Measurements from ENCODE around the gene MAST4.

Gene MAST4

DNA sequence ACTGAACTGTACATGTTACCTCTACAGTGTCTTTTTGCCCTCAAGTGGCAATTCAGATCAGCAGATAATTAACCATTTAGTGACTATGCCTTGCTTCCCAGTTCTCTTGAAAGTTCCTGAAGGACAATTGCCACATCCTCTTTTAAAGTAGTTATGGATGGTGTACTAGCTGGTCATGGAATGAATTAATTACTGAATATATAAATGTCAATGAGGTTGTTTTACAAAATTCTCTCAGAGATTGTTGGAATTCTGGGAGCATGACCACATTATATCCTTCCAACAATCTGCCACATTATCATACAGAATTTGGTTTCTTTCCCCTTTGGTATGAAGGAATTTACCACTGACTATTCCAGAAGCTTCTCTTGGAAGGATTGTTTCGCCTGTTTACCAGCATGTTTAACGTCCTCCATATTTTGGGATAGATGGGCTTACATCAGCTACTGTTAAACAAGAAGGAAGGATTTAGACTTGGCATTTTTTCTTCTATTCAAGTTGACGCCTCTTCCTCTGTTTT, 424.0 kb downstream of the MAST4 start:
- no peak for DNase-seq (ENCODE audit: low read depth)

DNA sequence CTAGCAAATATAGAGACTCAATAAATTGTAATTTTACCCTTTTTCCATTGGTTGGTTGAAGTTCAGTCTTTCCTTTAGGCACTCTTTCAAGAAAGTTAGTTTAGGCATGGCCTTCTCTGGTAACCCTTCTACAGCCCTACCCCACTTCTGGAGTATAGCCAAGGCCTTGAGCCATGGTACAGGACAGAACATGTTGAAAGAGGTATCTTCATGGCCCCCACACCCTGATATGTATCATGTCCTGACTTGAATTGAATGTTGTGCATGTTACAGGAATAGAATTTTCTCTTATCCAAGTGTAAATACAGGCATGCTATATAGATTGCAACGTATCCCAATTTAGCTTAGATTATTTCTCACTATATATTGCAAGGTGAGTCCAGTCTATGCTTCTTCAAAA, 424.8 kb downstream of the MAST4 start:
- no peak for DNase-seq (ENCODE audit: low read depth)

DNA sequence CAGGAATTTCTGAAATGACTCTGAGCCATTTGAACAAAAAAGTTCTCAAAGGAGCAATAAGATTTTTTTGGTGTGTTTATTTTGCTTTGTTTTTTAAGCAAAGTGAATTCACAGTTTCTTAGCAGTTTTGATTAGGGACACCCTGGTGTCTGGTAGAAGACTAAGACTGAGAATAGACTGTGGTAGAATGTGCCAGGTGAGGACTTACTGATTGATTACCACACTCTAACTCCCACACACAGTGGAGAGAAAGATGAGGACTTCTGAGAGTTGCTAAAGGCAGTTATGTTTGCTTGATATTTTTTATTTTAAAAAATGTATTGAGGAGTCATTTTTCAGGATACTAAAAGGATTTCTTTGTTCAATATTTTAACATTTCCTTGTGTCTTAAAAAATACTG, 425.3 kb downstream of the MAST4 start:
- DNase-seq (ENCODE audit: low read depth) = no peak

DNA sequence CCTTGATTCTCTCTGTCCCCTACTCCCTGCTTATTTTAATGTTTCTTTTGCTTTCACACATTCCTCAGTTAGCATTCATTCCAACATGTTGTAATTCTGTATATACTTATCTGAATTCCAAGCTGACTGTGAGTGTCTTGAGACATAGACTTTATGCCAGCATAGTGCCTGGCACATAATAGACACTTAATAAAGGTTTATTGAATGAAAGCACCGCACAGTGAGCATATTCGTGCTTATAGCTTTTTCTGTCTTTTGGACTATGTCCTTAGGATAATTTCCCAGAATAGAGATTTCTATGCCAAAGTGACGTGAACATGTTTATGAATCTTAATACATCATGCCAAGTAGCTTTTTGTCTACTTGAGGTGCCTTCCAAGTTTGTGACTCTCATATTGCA, 425.8 kb downstream of the MAST4 start:
- DNase-seq (ENCODE audit: low read depth) = no peak

DNA sequence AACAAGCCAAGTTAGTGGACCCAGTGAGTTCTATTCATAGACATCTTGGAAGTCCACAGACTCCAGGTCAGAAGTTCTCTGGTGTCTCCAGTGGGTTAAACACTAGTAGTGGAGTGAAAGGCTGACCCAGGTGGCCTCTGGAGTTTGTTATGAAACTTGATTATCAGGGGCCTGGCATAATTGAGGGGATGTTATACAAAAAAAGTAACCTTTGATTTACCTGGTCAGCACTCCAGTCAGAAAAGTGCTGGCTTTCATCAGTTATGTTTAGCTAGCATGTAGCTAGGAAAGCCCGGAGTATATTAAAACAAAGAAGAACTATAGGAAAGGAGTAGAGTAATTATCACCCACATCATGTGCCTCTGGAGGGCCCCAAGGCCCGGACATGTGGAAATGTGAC, 429.3 kb downstream of the MAST4 start:
- no peak for DNase-seq (ENCODE audit: low read depth)

GRCh38 chr5:67026278-67026677, 430.1 kb downstream of the MAST4 start:
- no peak for DNase-seq (ENCODE audit: low read depth)

DNA sequence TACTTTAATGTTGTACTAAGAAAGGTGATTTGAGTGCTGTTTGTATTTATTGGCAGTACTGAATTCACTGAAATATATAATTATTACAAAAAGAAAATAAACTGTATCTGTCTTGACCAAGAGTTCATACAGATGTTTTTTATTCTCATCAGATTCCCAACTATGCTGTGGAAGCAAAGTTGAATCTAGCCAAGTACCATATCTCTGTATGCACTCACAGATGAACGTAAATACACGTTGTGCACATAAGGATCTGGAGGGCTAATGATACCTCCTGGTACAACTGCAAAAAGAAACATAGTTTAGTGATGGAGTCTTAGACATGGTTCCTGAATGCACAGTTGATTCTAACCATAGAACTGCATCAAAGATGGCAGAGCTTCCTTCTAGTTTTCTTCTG, 431.0 kb downstream of the MAST4 start:
- DNase-seq (ENCODE audit: low read depth) = no peak

DNA sequence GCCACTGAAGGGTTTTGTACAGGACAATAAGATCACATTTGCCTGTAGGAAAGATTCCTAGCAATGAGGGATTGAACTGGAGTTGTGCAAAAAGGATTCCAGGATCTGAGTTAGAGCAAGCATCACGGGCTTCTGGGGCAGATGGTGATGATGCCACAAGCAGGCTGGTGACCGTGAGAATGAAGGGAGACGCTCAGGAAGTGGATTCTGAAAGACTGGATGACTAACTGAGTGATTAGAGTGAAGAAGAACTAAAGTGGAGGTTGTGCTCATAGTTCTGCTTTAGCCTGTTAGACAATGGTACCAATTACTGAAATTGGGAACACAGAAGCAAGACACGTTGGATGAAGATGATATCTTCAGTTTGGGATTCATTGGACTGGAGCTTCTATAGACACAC, 432.2 kb downstream of the MAST4 start:
- DNase-seq (ENCODE audit: low read depth) = no peak

DNA sequence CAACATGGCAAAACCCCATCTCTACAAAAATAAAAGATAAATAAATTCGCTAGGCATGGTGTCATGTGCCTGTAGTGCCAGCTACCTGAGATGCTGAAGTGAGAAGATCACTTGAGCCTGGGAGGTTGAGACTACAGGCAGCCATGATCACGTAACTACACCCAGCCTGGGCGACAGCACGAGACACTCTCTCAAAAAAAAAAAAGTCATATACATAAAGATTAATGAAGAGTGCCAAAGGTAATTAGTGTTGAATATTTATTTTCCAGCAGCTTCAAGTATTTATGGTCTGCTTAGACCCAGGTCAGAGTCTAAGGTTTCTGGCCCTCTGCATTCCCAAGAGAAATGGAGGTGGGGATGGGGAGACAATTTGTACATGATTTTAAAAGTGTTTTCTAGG, 432.7 kb downstream of the MAST4 start:
- DNase-seq (ENCODE audit: low read depth) = no peak

DNA sequence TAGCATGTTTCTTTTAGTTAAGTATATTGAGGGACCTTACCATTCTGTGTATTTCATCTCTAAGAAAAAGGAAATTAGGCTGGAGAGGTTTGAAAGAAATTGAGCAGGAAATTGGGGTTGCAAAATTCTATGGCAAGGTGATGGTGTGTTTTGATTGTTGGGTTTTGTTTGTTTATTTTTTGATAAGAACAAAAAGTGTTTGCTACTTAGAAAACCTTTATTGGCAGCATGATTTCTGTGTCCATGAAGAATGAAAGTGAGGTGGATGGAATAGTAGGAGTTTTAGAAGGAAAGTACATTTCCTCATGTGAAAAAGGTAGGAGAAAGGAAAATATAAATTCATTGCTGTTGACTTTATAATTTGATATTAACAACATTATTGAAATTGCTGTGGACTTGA, 433.3 kb downstream of the MAST4 start:
- no peak for DNase-seq (ENCODE audit: low read depth)

DNA sequence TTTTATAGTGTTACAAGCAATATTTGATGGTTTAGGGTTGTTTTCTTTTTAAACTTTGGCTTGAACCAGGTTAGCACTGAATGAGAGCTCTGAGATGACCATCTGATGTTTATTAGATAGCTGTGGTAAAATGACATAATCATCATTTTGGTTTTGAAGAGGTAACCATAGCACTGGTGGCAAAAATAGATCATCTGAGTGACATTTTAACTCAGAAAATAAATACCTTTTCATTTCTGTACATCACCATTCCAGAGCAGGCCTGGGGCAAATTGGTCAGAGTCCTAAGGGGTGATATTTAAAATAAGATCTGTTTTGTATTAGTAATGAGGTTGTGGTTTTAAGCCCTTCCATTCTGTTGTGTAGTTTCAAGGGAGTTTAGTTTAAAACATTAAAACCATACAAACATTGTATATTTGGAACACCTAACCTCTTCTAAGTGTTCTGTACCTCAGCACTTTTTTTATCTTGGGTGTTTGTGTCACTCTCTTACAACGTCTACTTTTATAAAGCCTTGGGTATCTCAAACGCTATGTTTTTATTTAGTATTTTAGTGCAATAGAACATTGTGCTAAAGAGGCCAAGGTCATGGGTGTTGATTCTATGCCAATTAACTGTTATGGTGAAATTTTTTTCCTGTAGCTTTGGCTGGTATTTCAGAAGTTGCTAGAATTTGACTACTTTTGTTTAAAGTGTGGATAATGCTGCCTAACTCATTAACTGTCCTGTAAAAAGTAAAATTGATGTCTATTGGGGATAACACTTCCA, 434.3 kb downstream of the MAST4 start:
- no peak for DNase-seq (ENCODE audit: low read depth)

DNA sequence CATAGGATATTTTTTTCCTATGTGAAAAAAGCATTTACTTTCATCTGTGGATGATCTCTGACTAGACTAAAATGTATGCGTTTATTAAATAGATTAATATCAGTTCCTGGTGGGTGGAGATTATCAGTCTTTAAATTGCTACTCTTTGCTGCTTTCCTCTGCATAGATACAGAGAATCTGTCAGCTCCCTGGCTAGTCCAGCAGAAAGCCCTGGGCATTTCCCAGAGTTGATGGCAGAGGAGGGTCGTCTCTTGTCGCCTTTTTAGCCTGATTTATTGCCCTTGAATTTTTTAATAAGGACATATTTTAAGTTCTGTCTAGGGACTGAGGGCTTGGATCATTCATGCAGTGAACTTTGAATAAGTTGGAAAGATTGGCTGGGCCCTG, 434.9 kb downstream of the MAST4 start:
- DNase-seq (ENCODE audit: low read depth) = no peak

DNA sequence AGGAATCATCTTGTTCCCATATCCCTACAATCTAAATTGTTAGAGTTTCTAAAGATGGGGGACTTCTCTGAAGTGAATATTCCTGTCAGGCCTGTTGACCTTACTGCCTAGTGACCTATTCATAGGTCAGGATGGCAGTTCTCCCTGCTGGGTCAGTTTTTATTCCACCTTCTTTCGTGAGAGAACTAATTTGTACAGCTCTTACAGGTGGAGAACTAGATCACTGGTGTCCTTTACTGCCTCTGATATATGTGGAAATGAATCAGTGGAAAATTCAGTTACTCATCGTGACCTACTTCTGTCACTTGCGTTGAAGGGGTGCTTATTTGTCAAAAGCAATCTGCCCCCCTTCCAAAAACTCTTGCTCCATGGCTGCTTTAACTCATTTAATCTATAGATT, 435.5 kb downstream of the MAST4 start:
- DNase-seq (ENCODE audit: low read depth) = no peak

DNA sequence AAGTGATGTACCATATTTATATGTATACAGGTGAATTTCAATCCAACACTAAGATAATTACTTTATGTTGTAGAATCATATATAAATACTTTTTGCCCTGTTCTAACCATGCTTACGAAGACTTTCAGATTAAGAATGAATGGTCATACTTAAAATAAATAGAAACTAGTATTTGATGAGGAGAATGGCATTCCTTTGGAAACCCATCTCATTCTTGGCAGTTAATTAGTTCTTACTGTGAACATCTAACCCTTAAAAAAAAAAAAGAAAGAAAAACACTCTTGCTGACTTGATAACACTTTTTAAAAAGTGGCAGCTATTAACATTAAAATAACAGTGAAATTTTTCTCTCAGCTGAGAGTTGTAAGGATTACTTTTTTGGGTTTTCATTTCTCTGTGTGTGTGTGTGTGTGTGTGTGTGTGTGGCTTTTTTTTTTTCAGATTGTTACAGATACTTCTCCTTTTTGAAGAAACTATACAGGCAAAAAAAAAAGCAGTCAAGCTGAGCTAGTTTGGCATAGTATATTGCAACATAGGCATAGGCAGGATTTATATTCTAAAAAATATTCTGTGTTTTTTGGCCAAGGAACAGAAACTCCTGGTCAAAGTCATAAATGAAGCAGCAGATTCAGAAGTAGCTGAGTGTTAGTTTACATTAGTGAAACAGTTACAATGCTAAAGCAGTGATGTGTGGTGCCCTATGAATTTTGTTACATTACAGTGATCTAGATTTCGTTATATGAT, 436.9 kb downstream of the MAST4 start:
- DNase-seq (ENCODE audit: low read depth) = no peak

- no peak for DNase-seq (ENCODE audit: low read depth)
Measured at GRCh38 chr5:67033880-67034651, 437.9 kb downstream of the MAST4 start.

GRCh38 chr5:67035098-67035740, 439.0 kb downstream of the MAST4 start:
- no peak for DNase-seq (ENCODE audit: low read depth)

DNA sequence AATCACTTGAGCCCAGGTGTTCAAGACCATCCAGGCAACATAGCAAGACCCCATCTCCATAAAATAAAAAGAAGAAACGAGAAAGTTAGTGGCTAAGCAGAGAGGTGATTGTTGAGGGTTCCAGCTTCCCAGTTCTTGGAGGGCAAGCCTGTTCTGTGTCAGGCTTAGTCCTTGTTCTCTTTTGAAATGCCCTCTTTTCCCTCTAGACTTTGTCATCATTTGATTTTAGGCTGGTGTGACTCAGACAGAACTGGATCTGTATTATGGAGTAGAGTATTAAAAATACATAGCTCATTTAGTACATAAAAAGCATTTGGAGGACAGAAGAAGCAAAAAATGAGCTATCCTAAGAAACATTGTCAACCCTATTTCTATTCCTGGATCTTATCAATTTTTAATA, 441.0 kb downstream of the MAST4 start:
- DNase-seq (ENCODE audit: low read depth) = no peak

GRCh38 chr5:67038817-67039603, 442.8 kb downstream of the MAST4 start:
- DNase-seq (ENCODE audit: low read depth) = no peak

DNA sequence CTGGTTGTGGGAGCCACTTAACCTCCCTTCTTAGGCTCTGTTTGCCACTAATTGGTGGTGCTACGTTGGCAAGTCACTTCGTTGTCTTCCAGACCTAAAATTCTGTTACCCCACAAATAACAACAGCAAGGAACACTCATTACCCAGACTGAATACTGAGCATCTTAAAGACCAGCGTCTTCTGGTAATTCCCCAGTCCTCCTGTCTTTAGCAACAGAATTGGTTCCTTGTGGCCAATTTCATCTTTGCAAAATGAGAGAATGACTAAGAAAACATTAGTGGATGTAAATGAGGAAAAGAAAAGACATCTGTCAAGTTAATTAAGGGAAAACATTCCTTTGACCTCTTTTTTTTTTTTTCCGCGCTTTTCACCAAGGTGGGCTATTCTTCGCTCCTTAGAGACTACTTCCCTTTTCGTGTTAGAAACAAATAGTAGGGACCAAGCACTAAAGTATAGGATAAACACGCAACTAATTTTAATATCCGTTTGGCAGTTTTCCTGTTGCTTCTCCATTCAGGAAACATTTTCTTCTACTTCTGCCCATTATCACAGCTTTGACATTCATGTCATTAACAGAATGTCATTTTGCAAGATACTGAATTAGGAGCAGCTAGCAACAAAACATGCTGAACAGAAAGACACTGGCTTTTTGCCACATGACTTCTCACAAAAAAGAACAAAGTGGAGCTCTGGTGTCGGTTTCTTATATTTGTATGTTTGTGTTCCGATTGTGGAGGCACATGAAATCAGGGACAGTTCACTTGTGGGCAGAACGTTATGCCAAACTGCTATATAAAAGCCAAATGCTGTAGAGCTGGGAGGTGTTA, 446.2 kb downstream of the MAST4 start:
- DNase-seq (ENCODE audit: low read depth) = no peak

DNA sequence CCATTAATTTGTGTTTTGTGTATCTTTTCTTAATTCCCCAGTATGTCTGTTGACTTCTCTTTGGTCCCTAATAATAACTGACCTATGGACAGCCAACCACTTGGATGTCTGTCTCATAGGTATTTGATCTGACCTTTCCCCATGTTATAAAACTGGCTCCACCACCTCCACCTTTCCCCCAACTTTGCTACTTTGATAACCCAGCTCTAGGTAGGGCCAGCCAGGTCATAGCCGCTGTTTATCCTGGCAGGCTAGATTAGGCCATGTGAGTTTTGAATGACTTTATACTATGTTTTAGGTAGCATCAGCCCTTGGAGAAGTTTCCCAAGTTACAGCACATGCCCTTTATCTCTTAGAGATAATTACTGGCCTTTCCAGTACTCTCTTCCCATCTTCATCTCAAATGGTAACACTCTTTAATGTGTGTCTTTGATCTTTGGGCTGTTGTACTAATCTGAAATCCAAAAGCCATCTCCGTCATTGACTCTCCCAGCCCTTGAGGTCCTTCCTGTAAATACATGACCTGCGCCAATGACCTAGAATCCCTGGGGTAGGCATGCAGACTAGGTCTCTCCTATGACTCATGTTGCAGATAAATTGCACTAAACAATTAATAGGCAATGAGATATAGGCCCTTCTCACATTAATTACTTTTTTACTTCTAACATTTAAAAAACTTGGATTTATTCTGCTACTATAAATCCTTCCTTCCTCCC, 447.8 kb downstream of the MAST4 start:
- DNase-seq (ENCODE audit: low read depth) = no peak
